ENCODE results near the gene RNF208. TPM values are rescaled to one million over a fixed set of nuclear protein-coding genes. Genes with fewer than 3 reads are reported as not detected.

The RNF208 gene
- total and polyA plus RNA-seq, 2 of the 4 experiments (the other 2 are of a cell fraction), result 1.2 TPM; not detected in 1

DNA sequence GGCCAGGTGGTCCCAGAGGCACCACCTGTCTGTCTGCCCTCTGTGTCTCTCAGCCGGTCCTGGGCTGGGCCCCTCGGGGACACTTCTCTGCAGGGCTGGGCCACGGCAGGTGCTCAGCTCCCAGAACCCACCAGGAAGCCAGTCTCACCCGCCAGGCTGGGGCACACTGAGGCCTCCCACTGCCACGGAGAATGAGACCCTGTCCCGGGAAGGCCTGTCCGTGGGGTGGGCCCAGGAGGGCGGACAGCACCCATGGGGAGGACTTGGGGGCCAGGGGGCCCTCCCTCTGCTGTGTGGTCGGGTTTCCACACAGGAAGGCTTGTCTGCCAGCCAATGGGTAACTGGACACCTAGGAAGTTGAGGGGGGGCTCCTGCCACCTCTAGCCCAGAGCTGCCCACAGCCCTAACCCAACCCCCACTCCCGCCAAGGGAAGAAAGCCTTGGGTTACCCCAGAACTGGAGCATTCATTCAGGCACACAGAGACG, 14.9 kb upstream of the RNF208 start:
- Histone ChIP-seq H2BK20ac (ENCODE audit: low read depth, low read length) (no peak overlapping the region), H4K91ac (ENCODE audit: insufficient read depth, low read depth, low read length) (no peak overlapping the region), H2AK9ac (replicated peaks; ENCODE audit: low read depth, low read length, poor library complexity) (peak overlapping the region; percentile 89), H2BK5ac (ENCODE audit: low read depth, low read length, poor library complexity, severe bottlenecking) (no peak overlapping the region), H3K27ac (ENCODE audit: insufficient read depth, low read length) (no peak overlapping the region), H3K9me3 (ENCODE audit: control insufficient read depth, insufficient read depth, low read length) (no peaks in the 10 kb centered on the region), H3K4me2 (ENCODE audit: low read depth, low read length) (no peak overlapping the region), H2AK5ac (ENCODE audit: low read depth, low read length) (peak overlapping the region; percentile 73; the same call in 1 of the 2 replicates), H3K36me3 (ENCODE audit: control insufficient read depth, insufficient read depth, low read length) (peaks cover 1% of the 10 kb centered on the region), H3K79me1 (ENCODE audit: low read depth in 1 of 2, low read length in 2 of 2) (peaks cover 8 to 30% of the 10 kb centered on the region in 2 experiments; a peak in 3 of 4 replicates), H3K56ac (ENCODE audit: extremely low read depth, insufficient read depth, low read length) (no peak overlapping the region), H3K9me1 (ENCODE audit: insufficient read depth, low read length) (no peaks in the 10 kb centered on the region), H4K8ac (ENCODE audit: low read depth in 2 of 2, low read length in 2 of 2) (no peak overlapping the region), H3K18ac (ENCODE audit: low read depth, low read length) (no peak overlapping the region), H3K27me3 (ENCODE audit: control insufficient read depth, insufficient read depth, low read length) (no peaks in the 10 kb centered on the region), H4K20me1 (ENCODE audit: insufficient read depth, low read length) (peaks cover 11% of the 10 kb centered on the region), H3K14ac (replicated peaks; ENCODE audit: low read depth, low read length) (no peak overlapping the region), H2AFZ (replicated peaks; ENCODE audit: low read length, poor library complexity) (peak overlapping the region; percentile 63), H2BK120ac (ENCODE audit: low read depth, low read length) (no peak overlapping the region), H3K23ac (ENCODE audit: low read depth, low read length) (no peak overlapping the region), H3K4ac (ENCODE audit: low read depth, low read length) (no peak overlapping the region), H3K4me3 (ENCODE audit: insufficient read depth, low read depth, low read length) (no peak overlapping the region), H2BK15ac (ENCODE audit: low read depth, low read length) (no peak overlapping the region), H4K5ac (ENCODE audit: low read depth, low read length) (no peak overlapping the region), H3K4me1 (ENCODE audit: control insufficient read depth, insufficient read depth, low read length) (peaks cover 5% of the 10 kb centered on the region; the same call in 1 of the 2 replicates), H3K9ac (ENCODE audit: low read depth, low read length) (no peak overlapping the region)
- BruUV-seq (replicated peaks), result no TSS peak
- intact Hi-C loops (cut with micrococcal nuclease) (no loop called here), in situ Hi-C loops (cut with MboI; ENCODE audit: low sequenced_read_pairs) (no loop called here), dilution Hi-C loops (cut with HindIII; ENCODE audit: low sequenced_read_pairs, unreplicated experiment) (no loop called here)
- no peak for ATAC-seq (ENCODE audit: low read depth)
- no peak for TF ChIP-seq CEBPB (IDR thresholded peaks at IDR 0.05; ENCODE audit: low read depth, low read length)
- no peak for TF ChIP-seq CHD1 (IDR thresholded peaks at IDR 0.05; ENCODE audit: low read depth, low read length)
- TF ChIP-seq RCOR1 (IDR thresholded peaks at IDR 0.05; ENCODE audit: insufficient replicate concordance, low read length), result no peak
- no peak for TF ChIP-seq RFX5 (IDR thresholded peaks at IDR 0.05; ENCODE audit: low read depth, low read length)
- no peak for TF ChIP-seq MAFK (IDR thresholded peaks at IDR 0.05; ENCODE audit: low read depth, low read length)
- TF ChIP-seq MAZ (IDR thresholded peaks at IDR 0.05; ENCODE audit: borderline replicate concordance, low read depth, low read length), result no peak
- no peak for TF ChIP-seq MXI1 (IDR thresholded peaks at IDR 0.05; ENCODE audit: borderline replicate concordance, low read depth, low read length)
- TF ChIP-seq, protein P1, sequence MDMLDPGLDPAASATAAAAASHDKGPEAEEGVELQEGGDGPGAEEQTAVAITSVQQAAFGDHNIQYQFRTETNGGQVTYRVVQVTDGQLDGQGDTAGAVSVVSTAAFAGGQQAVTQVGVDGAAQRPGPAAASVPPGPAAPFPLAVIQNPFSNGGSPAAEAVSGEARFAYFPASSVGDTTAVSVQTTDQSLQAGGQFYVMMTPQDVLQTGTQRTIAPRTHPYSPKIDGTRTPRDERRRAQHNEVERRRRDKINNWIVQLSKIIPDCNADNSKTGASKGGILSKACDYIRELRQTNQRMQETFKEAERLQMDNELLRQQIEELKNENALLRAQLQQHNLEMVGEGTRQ (IDR thresholded peaks at IDR 0.05; ENCODE audit: low read depth, low read length), result no peak
- TF ChIP-seq POLR2A (IDR thresholded peaks at IDR 0.05; ENCODE audit: low read depth, low read length), result no peak
- CTCF ChIA-PET, result interaction anchor here (0.6 to 1.0 kb wide), 7 partner anchors 10 to 154 kb away, joined by 3 to 6 read pairs (median 3); partner anchors contain the start of genes DPP7 and RNF224
- DNase-seq, result no peak
- 56% methylated on average over 7 of the region's 11 CpGs; no CpG with 5 or more reads in 1 of the 2 experiments for WGBS, 2 experiments (ENCODE audit: extremely low coverage in 2 of 2, insufficient read length in 1 of 2)
- POLR2A ChIA-PET (ENCODE audit: unreplicated experiment), result interaction anchor here (0.6 kb wide), 1 partner anchor 24 kb away, joined by 3 read pairs; no protein-coding TSS in a partner anchor
